Heart right ventricle (tissue), 16 donors: ENCODE data around the gene FGF21. TPM values are rescaled to one million over a fixed set of nuclear protein-coding genes. Genes with fewer than 3 reads are reported as not detected.
"Not testable (repeated sequence)": the region's sequence is repeated elsewhere in the genome, so short reads cannot be mapped to it uniquely, and the experiment has no call there.

ENCODE experiments used
- ATAC-seq, 8 donors: fragments of 200-7000 bp; cut with Tn5 transposase; one replicate each; pipeline ENCODE4 v1.9.1; 2020; ENCODE audit warnings: mild to moderate bottlenecking in 8 of 8, moderate library complexity in 8 of 8, moderate number of reproducible peaks in 1 of 8
- DNase-seq, 2 donors: peaks; one replicate each; pipeline ENCODE4 v3.0.0-alpha.2; 2020
- H3K27ac ChIP-seq, 10 donors: fragments of 200-600 bp; sonication (generic) in 2 of 10; one replicate each; pipeline versions ENCODE4 v1.5.0 to v1.8.0; 2020 to 2022; ENCODE audit warnings: mild to moderate bottlenecking in 3 of 10
- H3K27me3 ChIP-seq, 7 donors: fragments of 200-600 bp; one replicate each; pipeline ENCODE4 v1.8.0; 2021 to 2022; ENCODE audit warnings: mild to moderate bottlenecking in 2 of 7
- H3K36me3 ChIP-seq, 9 donors: fragments of 200-600 bp; sonication (generic) in 1 of 9; one replicate each; pipeline versions ENCODE4 v1.5.0 to v1.8.0; 2020 to 2022; ENCODE audit warnings: mild to moderate bottlenecking in 2 of 9
- H3K4me1 ChIP-seq, 9 donors: fragments of 200-600 bp; sonication (generic) in 1 of 9; one replicate each; pipeline versions ENCODE4 v1.5.0 to v1.8.0; 2020 to 2022; ENCODE audit warnings: mild to moderate bottlenecking in 4 of 9
- H3K4me3 ChIP-seq, 10 donors: fragments of 200-600 bp; sonication (generic) in 2 of 10; one replicate each; pipeline versions ENCODE4 v1.5.0 to v1.8.0; 2020 to 2022; ENCODE audit warnings: mild to moderate bottlenecking in 7 of 10, moderate library complexity in 2 of 10
- H3K9me3 ChIP-seq, 11 donors: fragments of 200-600 bp in 10 of 11; sonication (generic) in 2 of 11; one replicate each; pipeline versions ENCODE4 v1.5.0 to v1.8.0; 2013 to 2022; ENCODE audit warnings: mild to moderate bottlenecking in 2 of 11, control low read depth in 1 of 11, moderate library complexity in 1 of 11
- CTCF ChIP-seq, 9 donors: fragments of 200-600 bp; sonication (generic) in 2 of 9; IDR thresholded peaks; one replicate each; pipeline versions ENCODE4 v1.5.0 to v1.8.0; 2021 to 2022; ENCODE audit warnings: antibody characterized with exemption in 9 of 9, mild to moderate bottlenecking in 5 of 9, moderate library complexity in 1 of 9
- WGBS, 2 donors: extraction: QIAGEN DNeasy Blood & Tissue Kit; methylation state at CpG; one replicate each; pipeline ENCODE4 v1.1.7; 2013; ENCODE audit warnings: inconsistent platforms in 1 of 2; 5-methylcytosine and 5-hydroxymethylcytosine counted together
- intact Hi-C, 10 donors: fragments of 100-400 bp; cut with DNase I; formaldehyde crosslinking; loops; one replicate each; pipeline versions ENCODE4 v1.11.1 to v1.14.2; 2022
- polyA plus RNA-seq, 2 donors: library from polyadenylated mRNA; stranded (reverse); fragments of 200-250 nt; gene quantifications; one replicate each; pipeline ENCODE4 v1.2.3, GENCODE V29; 2013
- total RNA-seq, 10 donors: library from RNA; stranded (reverse); fragmentation: NEBNext Ultra II Directional in 3 of 10; extraction: Animal tissue kit (Norgen Biotek cat#: 25700) in 3 of 10; gene quantifications; one replicate each; pipeline versions ENCODE4 v1.2.1 to v1.2.4, GENCODE V29; 2021 to 2023
- donor health status: Arrhythmogenic right ventricular cardiomyopathy.
- donor health status: ischemic (EF 13 %, LVEDD 7.1; RV severe dilation, severe dysfunction).
- donor health status: healthy with polysubstance abuse.
- donor health status: DM: no; HTN: yes; CAD: no.
- donor health status: DM: no; HTN: no; CAD: no.
- donor health status: ischemic (EF 25% LVEDD 6.9; RV normal size, moderate dysfunction).
- donor health status: ischemic (EF 25% LVEDD 5.7; RV mildly dilated, moderate dysfunction).
- donor health status: healthy.
- donor health status: DM: yes; HTN: yes; CAD: no.
- donor health status: Ischemic cardiomyopathy.
- donor health status: ischemic (EF 35%, LVEDD 5.7; RV mildly dilated, moderate dysfunction).
- donor health status: nonischemic (EF 11% LVEDD 7.7; RV severe dilation, severe dysfunction).
- donor health status: DM: yes; HTN: yes; CAD: no.
- donor health status: PGD.
- donor health status: ischemic (EF 29% LVEDD 5.4; RV normal size, mild dysfunction).
- donor health status: nonischemic (EF 23%, LVEDD 6.1; RV moderate dilation, normal function).

FGF21 gene
- total and polyA plus RNA-seq, 12 donors = not detected

- H3K4me3 ChIP-seq = peak overlapping the region in 8 of 10 donors; percentile 26 to 86 (median 64)
- TF ChIP-seq CTCF (IDR thresholded peaks at IDR 0.05) = no peak
- H3K4me1 ChIP-seq = peaks cover 23 to 83% (median 64%) of the 10 kb centered on the region in 9 donors
- ATAC-seq (peak in 6 of 8 donors; percentile 1 to 15 (median 4)), DNase-seq (peak; percentile 69 to 73)
- intact Hi-C loops = no loop called here
- peak overlapping the region; percentile 4 to 94 (median 87) for H3K27ac ChIP-seq
- peaks cover 0 to 18% (median 0%) of the 10 kb centered on the region in 9 donors for H3K36me3 ChIP-seq
- H3K27me3 ChIP-seq = no peaks in the 10 kb centered on the region
- WGBS, 2 donors = 6% methylated on average over 19 to 24 of the region's 24 CpGs
- no peaks in the 10 kb centered on the region for H3K9me3 ChIP-seq
These were observed 38.6 kb upstream of the FGF21 start for GRCh38 chr19:48716562-48717291.

- H3K9me3 ChIP-seq, intact Hi-C loops, H3K27me3 ChIP-seq, ATAC-seq, DNase-seq, H3K4me3 ChIP-seq: not testable (repeated sequence)
- WGBS, 2 donors = 95 to 96% methylated on average over 12 to 13 of the region's 13 CpGs
- Histone ChIP-seq H3K4me1 (peaks cover 20 to 91% (median 60%) of the 10 kb centered on the region in 9 donors), H3K27ac (peak overlapping the region in 5 of 10 donors; percentile 17 to 89 (median 84)), H3K36me3 (peaks cover 0 to 32% (median 0%) of the 10 kb centered on the region in 9 donors)
These were observed 37.2 kb upstream of the FGF21 start for GRCh38 chr19:48718106-48718505.

- Histone ChIP-seq H3K4me3 (peak overlapping the region in 3 of 10 donors; percentile 17 to 51 (median 17)), H3K27ac (peak overlapping the region; percentile 74 to 89 (median 84)), H3K36me3 (peaks cover 0 to 38% (median 0%) of the 10 kb centered on the region in 9 donors), H3K9me3 (no peaks in the 10 kb centered on the region), H3K27me3 (no peaks in the 10 kb centered on the region), H3K4me1 (peaks cover 20 to 91% (median 54%) of the 10 kb centered on the region in 9 donors)
- DNase-seq (peak; percentile 33 to 51), ATAC-seq (no peak)
- intact Hi-C loops = no loop called here
- WGBS, 2 donors = 40 to 46% methylated on average over 15 of the region's 15 CpGs
- no peak for TF ChIP-seq CTCF (IDR thresholded peaks at IDR 0.05)
These were observed 36.6 kb upstream of the FGF21 start for GRCh38 chr19:48718711-48719231.

- peak within 1 kb of the TSS; percentile 74 to 89 (median 84) for H3K27ac ChIP-seq
- H3K36me3 ChIP-seq = peaks cover 0 to 46% (median 3%) of the 10 kb centered on the region in 9 donors
- TF ChIP-seq CTCF (IDR thresholded peaks at IDR 0.05) = no peak
- peaks cover 24 to 97% (median 60%) of the 10 kb centered on the region in 9 donors for H3K4me1 ChIP-seq
- DNase-seq (peak; percentile 30 to 45), ATAC-seq (peak in 1 of 8 donors; percentile 12)
- 59 to 67% methylated on average over 33 of the region's 33 CpGs for WGBS, 2 donors
- intact Hi-C loops = no loop called here
- H3K9me3 ChIP-seq = no peaks in the 10 kb centered on the region
- peak within 1 kb of the TSS in 9 of 10 donors; percentile 26 to 62 (median 54) for H3K4me3 ChIP-seq
- H3K27me3 ChIP-seq = no peaks in the 10 kb centered on the region
These were observed 35.8 kb upstream of the FGF21 start, which contains the start of gene MAMSTR for GRCh38 chr19:48719263-48720171. Gene MAMSTR, minus strand, starts transcription at chr19:48719725. Its CDS starts 694 bp downstream, at chr19:48719031.
